ENCODE results near the gene PLA2G2C. TPM values are rescaled to one million over a fixed set of nuclear protein-coding genes. Genes with fewer than 3 reads are reported as not detected.
A peak's percentile ranks its signal among the peaks of the same experiment; 100 is the strongest.
"Not testable (repeated sequence)": the region's sequence is repeated elsewhere in the genome, so short reads cannot be mapped to it uniquely, and the experiment has no call there.

The PLA2G2C gene
- polyA plus RNA-seq, 3 donors from 2014 or later: not detected

- Mint-ChIP-seq H3K27me3 (ENCODE audit: low read depth in 3 of 3) (peaks cover 2 to 3% (median 2%) of the 10 kb centered on the region in 3 donors), H3K4me3 (no peak within 1 kb of the TSS), H3K4me1 (no peaks in the 10 kb centered on the region), H3K27ac (no peak within 1 kb of the TSS), H3K9me3 (no peaks in the 10 kb centered on the region), H3K36me3 (no peaks in the 10 kb centered on the region)
- no peak for DNase-seq
These were observed 47.3 kb downstream of the PLA2G2C start, which contains the start of gene PLA2G2F for GRCh38 chr1:20138961-20139550. PLA2G2F (plus strand) TSS chr1:20139323; CDS start chr1:20139428, 105 bp downstream.

GRCh38 chr1:20138346-20138745, 48.0 kb downstream of the PLA2G2C start:
- no peaks in the 10 kb centered on the region for H3K36me3 Mint-ChIP-seq
- H3K4me3 Mint-ChIP-seq: no peak overlapping the region
- peaks cover 2 to 3% (median 2%) of the 10 kb centered on the region in 3 donors for H3K27me3 Mint-ChIP-seq (ENCODE audit: low read depth in 3 of 3)
- H3K27ac Mint-ChIP-seq: no peak overlapping the region
- no peaks in the 10 kb centered on the region for H3K9me3 Mint-ChIP-seq
- no peaks in the 10 kb centered on the region for H3K4me1 Mint-ChIP-seq
- DNase-seq: no peak

DNA sequence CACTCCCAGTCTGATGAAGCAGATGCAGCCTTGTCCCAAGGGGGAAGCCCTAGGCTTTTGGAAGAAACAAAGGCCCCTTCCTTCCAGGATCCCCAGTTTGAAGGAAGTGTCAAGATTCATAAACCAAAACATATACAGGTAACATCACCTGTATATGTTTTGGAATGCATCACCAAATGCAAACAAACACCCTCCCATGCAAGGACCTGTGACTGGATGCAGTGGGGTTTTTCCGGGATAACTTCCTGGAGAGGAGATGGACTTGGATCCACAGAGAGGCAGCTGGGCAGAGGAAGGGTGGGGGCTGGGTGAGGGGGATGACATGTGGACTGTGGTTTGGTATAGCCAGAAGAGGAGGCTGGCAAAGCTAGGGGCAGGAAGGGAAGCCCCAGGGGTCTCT, 48.7 kb downstream of the PLA2G2C start:
- H3K27me3 Mint-ChIP-seq (ENCODE audit: low read depth in 3 of 3): peaks cover 2 to 6% (median 3%) of the 10 kb centered on the region in 3 donors
- no peak overlapping the region for H3K4me3 Mint-ChIP-seq
- no peak overlapping the region for H3K27ac Mint-ChIP-seq
- no peaks in the 10 kb centered on the region for H3K9me3 Mint-ChIP-seq
- no peaks in the 10 kb centered on the region for H3K4me1 Mint-ChIP-seq
- H3K36me3 Mint-ChIP-seq: no peaks in the 10 kb centered on the region
- DNase-seq: no peak

GRCh38 chr1:20137055-20137454, 49.3 kb downstream of the PLA2G2C start:
- Mint-ChIP-seq H3K4me1 (no peaks in the 10 kb centered on the region), H3K27me3 (ENCODE audit: low read depth in 3 of 3) (peaks cover 2 to 6% (median 2%) of the 10 kb centered on the region in 3 donors)
- DNase-seq: no peak

DNA sequence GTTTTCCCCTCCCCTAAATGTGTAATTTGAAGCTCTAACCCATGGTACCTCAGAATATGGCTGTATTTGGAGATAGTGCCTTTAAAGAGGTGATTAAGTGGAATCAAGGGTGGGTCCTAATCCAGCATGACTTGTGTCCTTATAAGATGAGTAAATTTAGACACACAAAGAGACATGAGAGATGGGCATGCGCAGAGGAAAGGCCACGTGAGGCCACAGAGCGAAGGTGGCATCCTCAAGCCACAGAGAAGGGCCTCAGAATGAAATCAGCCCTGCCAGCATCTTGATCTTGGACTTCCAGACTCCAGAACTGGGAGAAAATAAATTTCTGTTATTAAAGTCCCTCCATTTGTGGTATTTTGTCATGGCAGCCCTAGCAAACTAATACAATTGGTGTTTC, 50.1 kb downstream of the PLA2G2C start:
- H3K27me3 Mint-ChIP-seq (ENCODE audit: low read depth in 3 of 3): peaks cover 2 to 8% (median 2%) of the 10 kb centered on the region in 3 donors
- H3K9me3 Mint-ChIP-seq: peaks cover 0 to 2% (median 0%) of the 10 kb centered on the region in 6 donors
- H3K36me3 Mint-ChIP-seq: no peaks in the 10 kb centered on the region

More at GRCh38 chr1:20137055-20137454, 49.3 kb downstream of the PLA2G2C start:
- Mint-ChIP-seq H3K4me3 (no peak overlapping the region), H3K9me3 (no peaks in the 10 kb centered on the region), H3K27ac (no peak overlapping the region), H3K36me3 (no peaks in the 10 kb centered on the region)

DNA sequence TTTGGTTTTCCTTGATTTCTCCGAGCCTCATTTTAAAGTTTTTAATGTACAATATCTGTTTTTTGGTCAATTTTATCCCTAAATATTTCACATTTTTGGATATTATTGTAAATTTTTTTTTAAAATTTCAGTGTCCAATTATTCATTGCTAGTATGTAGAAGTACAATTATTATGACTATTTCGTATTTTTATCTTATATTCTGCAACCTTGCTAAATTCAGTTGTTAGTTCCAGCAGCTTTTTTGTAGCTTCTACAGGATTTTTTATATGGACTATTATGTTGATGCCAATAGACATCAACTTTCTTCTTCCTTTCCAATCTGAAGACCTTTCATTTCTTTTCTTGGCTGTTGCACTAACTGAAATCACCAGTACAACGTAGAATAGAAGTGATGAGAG, 51.3 kb downstream of the PLA2G2C start:
- Mint-ChIP-seq H3K27ac (no peak overlapping the region), H3K36me3 (no peaks in the 10 kb centered on the region), H3K4me1 (no peaks in the 10 kb centered on the region), H3K27me3 (ENCODE audit: low read depth in 3 of 3) (peaks cover 2 to 8% (median 4%) of the 10 kb centered on the region in 3 donors), H3K4me3 (no peak overlapping the region), H3K9me3 (peaks cover 0 to 2% (median 0%) of the 10 kb centered on the region in 6 donors)
- no peak for DNase-seq

More for the DNA sequence above, 50.1 kb downstream of the PLA2G2C start:
- DNase-seq: no peak
- Mint-ChIP-seq H3K4me1 (no peaks in the 10 kb centered on the region), H3K4me3 (no peak overlapping the region), H3K27ac (no peak overlapping the region)

DNA sequence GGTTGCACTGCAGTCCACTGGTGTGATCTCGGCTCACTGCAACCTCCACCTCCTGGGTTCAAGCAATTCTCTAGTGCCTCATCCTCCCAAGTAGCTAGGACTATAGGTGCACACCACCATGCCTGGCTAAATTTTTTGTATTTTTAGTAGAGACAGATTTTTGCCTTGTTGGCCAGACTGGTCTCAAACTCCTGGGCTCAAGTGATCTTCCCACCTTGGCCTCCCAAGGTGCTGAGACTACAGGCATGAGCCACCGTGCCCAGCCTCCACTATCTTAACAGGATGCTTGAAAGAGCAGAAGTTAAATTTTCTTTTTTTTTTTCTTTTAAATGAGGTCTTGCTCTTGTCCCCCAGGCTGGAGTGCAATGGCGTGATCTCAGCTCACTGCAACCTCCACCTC, 55.8 kb downstream of the PLA2G2C start:
- not testable (repeated sequence) for H3K27me3 Mint-ChIP-seq (ENCODE audit: low read depth in 3 of 3); H3K9me3 Mint-ChIP-seq; H3K4me1 Mint-ChIP-seq; DNase-seq; H3K4me3 Mint-ChIP-seq; H3K27ac Mint-ChIP-seq; H3K36me3 Mint-ChIP-seq

DNA sequence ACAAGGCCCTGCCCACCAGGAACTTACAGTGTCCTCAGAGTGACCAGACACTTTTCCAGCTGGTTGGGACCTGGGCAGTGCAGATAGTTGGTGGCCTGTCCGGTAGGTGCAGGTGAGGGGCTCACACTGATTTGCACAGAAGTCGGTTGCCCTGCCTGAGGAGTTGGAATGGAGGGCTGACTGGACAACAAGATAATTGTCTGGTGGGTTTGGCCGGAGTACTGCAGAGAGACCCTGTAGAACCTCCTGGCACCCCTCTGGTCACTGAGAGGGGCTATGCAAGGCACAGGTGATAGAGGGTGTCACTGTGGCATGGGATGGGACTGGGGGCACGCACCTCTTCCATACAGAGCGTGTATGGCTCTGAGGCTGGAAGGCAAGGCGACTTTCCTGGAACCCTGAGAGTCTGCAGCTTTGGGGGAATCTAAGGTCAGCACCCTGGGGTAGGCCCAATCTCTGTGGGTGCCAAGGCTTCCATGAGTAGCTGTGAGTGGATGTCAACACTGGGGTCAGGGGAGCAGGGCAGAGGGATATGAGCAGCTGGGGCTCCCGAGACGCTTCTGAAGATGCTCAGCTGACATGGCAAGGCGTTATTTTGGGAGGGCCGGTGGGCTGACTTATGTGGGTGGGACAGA, 59.4 kb downstream of the PLA2G2C start:
- no peak for DNase-seq
- H3K4me3 Mint-ChIP-seq: no peak overlapping the region
- peaks cover 0 to 3% (median 0%) of the 10 kb centered on the region in 3 donors for H3K36me3 Mint-ChIP-seq
- peaks cover 0 to 3% (median 0%) of the 10 kb centered on the region in 6 donors for H3K9me3 Mint-ChIP-seq
- peaks cover 2 to 13% (median 6%) of the 10 kb centered on the region in 3 donors for H3K27me3 Mint-ChIP-seq (ENCODE audit: low read depth in 3 of 3)
- no peaks in the 10 kb centered on the region for H3K4me1 Mint-ChIP-seq
- peak overlapping the region in 1 of 6 donors; percentile 8 for H3K27ac Mint-ChIP-seq

DNA sequence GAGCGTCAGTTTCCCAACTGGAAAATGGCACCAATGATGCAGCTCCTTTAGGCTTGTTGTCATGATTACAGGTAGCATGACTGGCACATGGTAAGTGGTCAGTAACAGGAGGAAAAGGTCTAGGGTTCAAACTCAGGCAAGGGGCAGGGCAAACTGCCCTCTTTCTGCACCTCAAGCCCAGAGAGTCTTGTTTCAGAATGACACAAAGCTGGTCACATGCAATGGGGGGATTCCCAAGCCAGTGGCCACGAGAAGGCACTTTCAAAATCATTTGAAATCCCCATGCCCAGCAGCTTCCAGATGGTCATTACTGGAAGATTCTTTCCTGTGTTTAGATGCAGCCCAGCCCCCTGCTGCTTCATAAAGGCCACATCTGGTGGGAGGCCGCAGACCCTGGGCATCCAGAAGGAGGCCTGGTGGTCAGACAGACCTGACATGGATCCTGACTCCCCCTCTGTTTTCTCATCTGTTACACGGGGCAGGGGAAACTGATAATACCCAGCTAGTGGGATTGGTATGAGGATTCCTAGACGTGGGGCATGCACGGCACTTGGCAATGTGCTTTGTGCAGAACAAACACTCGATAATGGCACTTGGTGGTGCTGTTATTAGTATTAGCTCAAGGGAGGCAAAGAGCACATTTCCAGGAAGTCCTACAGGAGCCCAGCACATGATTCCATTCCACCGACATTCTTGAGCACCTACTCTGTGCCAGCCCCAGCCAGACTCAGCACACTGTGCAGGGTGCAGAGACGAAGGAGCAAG, 60.1 kb downstream of the PLA2G2C start:
- Mint-ChIP-seq H3K36me3 (peaks cover 0 to 3% (median 0%) of the 10 kb centered on the region in 3 donors), H3K27ac (no peak overlapping the region), H3K4me3 (no peak overlapping the region), H3K4me1 (no peaks in the 10 kb centered on the region), H3K27me3 (ENCODE audit: low read depth in 3 of 3) (peaks cover 2 to 13% (median 6%) of the 10 kb centered on the region in 3 donors), H3K9me3 (peaks cover 0 to 1% (median 0%) of the 10 kb centered on the region in 6 donors)
- DNase-seq: no peak

- Mint-ChIP-seq H3K4me3 (no peak overlapping the region), H3K27me3 (ENCODE audit: low read depth in 3 of 3) (peaks cover 3 to 13% (median 4%) of the 10 kb centered on the region in 3 donors), H3K9me3 (peaks cover 0 to 1% (median 0%) of the 10 kb centered on the region in 6 donors), H3K36me3 (peaks cover 0 to 3% (median 0%) of the 10 kb centered on the region in 3 donors), H3K4me1 (no peaks in the 10 kb centered on the region), H3K27ac (no peak overlapping the region)
- no peak for DNase-seq
These were observed 61.2 kb downstream of the PLA2G2C start for GRCh38 chr1:20125100-20125499.

DNA sequence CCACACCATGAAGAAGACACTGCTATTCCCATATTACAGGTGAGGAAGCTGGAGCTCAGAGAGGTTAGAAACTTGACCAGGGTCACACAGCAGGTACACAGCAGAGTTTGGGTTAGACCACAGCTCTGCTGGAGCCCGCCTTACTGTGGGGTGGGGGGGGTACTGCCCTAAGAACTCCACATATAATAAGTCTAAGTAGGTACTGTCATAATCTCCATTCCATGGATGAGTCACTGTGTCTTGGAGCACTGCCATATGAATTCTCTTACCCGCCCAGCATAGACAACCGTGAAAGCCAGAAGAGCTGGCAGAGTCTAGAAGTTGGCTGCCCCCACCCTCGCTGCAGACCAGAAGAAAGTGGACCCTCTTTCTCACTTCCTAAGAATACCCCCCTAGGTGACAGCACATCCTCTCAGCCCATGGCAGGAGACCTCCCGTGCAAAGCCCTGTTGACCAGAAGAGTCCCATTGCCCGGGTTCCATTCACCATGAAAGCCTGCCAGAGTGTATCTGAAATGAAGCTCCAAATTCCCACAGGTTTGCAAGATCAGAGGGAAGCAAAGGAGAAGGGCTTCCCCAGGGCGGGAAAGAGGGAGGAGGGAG, 61.8 kb downstream of the PLA2G2C start:
- peaks cover 0 to 3% (median 0%) of the 10 kb centered on the region in 3 donors for H3K36me3 Mint-ChIP-seq
- peaks cover 4 to 13% (median 4%) of the 10 kb centered on the region in 3 donors for H3K27me3 Mint-ChIP-seq (ENCODE audit: low read depth in 3 of 3)
- no peaks in the 10 kb centered on the region for H3K4me1 Mint-ChIP-seq
- no peak for DNase-seq
- peaks cover 0 to 1% (median 0%) of the 10 kb centered on the region in 6 donors for H3K9me3 Mint-ChIP-seq
- H3K27ac Mint-ChIP-seq: no peak overlapping the region
- H3K4me3 Mint-ChIP-seq: no peak overlapping the region

DNA sequence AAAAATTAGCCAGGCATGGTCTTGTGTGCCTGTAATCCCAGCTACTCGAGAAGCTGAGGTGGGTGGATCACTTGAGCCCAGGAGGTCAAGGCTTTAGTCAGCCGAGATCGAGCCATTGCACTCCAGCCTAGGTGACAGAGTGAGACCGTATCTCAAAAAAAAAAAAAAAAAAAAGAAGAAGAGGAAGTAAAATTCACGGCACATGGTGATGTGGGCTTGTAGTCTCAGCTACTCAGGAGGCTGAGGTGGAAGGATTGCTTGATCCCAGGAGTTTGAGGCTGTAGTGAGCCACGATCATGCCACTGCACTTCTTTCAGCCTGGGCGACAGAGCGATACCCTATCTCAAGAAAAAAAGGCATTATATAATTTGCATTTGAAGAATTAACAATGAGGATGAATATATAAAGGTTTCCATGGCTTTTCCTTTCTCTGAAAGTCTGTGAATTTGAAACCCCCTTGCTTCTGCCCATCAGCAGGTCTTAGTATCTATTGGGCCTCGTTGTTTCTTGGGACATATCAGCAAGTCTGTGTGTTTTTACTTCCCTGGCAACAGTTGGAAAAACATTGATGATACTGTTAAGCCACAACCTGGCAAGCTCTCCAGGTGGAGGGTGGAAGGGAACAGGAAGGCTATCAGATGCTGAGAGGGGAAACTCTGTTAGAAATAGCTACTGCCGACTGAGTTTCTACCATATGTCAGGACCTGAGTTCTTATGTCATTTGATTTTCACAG, 62.4 kb downstream of the PLA2G2C start:
- peaks cover 0 to 3% (median 0%) of the 10 kb centered on the region in 3 donors for H3K36me3 Mint-ChIP-seq
- no peak overlapping the region for H3K4me3 Mint-ChIP-seq
- H3K9me3 Mint-ChIP-seq: peaks cover 0 to 1% (median 0%) of the 10 kb centered on the region in 6 donors
- peaks cover 4 to 13% (median 4%) of the 10 kb centered on the region in 3 donors for H3K27me3 Mint-ChIP-seq (ENCODE audit: low read depth in 3 of 3)
- H3K27ac Mint-ChIP-seq: no peak overlapping the region
- no peaks in the 10 kb centered on the region for H3K4me1 Mint-ChIP-seq
- no peak for DNase-seq

DNA sequence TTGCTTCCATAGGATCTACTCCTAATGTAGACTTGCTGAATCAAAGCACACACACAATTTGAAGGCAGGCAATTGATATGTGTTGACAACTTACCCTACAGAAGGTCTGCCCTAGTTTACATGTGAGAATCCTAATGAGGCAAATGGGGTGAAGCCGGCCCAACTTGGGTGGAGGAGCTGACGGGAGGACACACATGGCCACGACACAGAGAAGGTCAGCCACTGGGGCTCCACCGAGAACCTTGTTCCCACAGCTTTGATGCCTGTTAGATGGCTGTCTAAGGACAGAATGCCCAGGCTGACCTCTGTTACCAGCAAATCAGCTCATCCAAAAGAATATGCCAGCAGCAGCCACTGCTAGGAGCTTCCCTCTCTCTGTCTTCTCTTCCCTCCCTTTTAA, 65.5 kb downstream of the PLA2G2C start:
- H3K9me3 Mint-ChIP-seq: peaks cover 0 to 1% (median 0%) of the 10 kb centered on the region in 6 donors
- DNase-seq: no peak
- no peaks in the 10 kb centered on the region for H3K36me3 Mint-ChIP-seq
- H3K27me3 Mint-ChIP-seq (ENCODE audit: low read depth in 3 of 3): peaks cover 4 to 8% (median 4%) of the 10 kb centered on the region in 3 donors
- no peak overlapping the region for H3K4me3 Mint-ChIP-seq
- no peak overlapping the region for H3K27ac Mint-ChIP-seq
- no peaks in the 10 kb centered on the region for H3K4me1 Mint-ChIP-seq

All from immature natural killer cell (primary cell).